ENCODE data around the gene JAKMIP1. TPM values are rescaled to one million over a fixed set of nuclear protein-coding genes. Genes with fewer than 3 reads are reported as not detected.

The JAKMIP1 gene
- total RNA-seq, 1 experiment from 2014 or later, result not detected

DNA sequence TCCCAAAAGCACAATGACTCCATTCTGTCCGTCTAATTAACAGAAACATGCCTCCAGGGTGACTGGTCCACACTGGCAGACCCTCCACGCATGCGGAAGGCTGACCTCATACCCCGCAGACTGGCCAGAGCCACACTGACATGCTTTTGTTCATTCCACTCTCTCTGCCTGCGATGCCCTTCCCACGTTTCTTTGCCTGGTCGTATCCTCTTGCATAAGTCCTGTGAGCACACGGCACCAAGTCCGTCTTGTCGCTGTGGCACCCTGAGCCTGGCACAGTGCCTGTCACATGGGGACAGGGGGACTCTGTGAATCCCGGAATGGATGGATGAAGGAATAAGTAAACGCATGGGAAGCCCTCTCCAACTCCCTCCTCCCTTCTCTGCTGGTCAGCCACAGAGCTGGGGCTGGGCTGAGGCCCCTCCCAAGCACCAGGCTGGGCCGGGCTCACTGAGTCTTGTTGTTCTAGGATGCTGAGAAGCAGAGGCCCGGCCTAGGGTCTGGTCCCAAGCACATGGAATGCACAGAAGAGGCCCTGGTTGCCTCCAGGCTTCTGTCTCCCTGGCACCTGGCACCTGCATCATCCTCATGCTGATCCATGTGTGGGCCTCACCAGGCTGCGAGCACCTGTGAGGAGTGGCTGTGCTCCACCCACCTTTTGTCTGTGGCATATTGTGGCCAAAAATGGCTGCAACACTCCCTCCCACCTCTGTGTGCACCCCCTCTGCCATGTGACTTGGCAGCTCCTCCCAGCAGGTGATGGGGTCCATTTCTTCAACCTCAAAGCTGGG, 143.2 kb downstream of the JAKMIP1 start:
- H3K36me3 ChIP-seq (ENCODE audit: control insufficient read depth, insufficient read depth, low read length), result no peaks in the 10 kb centered on the region
- H3K4me3 ChIP-seq (ENCODE audit: low read depth in 2 of 2, low read length in 2 of 2), result no peak overlapping the region
- H3K4me1 ChIP-seq (ENCODE audit: control insufficient read depth, insufficient read depth, low read length), result no peaks in the 10 kb centered on the region
- ATAC-seq (no peak), DNase-seq (ENCODE audit: low read depth, low spot score) (no peak)
- BruUV-seq (replicated peaks), result no TSS peak
- in situ Hi-C loops (cut with HindIII; ENCODE audit: low pct_unique_long_range_greater_than_20kb, low sequenced_read_pairs), result no loop called here
- CTCF ChIA-PET, result no interaction called here
- no peaks in the 10 kb centered on the region for H3K27me3 ChIP-seq (ENCODE audit: control insufficient read depth, insufficient read depth, low read length)
- TF ChIP-seq SIN3A (IDR thresholded peaks at IDR 0.05; ENCODE audit: borderline replicate concordance, insufficient read depth, low read depth, low read length) (no peak), TCF7L2 (IDR thresholded peaks at IDR 0.05; ENCODE audit: low read depth, low read length) (no peak), POLR2AphosphoS5 (IDR thresholded peaks at IDR 0.05; ENCODE audit: low read depth, low read length) (no peak)
- TF ChIP-seq, protein P1, sequence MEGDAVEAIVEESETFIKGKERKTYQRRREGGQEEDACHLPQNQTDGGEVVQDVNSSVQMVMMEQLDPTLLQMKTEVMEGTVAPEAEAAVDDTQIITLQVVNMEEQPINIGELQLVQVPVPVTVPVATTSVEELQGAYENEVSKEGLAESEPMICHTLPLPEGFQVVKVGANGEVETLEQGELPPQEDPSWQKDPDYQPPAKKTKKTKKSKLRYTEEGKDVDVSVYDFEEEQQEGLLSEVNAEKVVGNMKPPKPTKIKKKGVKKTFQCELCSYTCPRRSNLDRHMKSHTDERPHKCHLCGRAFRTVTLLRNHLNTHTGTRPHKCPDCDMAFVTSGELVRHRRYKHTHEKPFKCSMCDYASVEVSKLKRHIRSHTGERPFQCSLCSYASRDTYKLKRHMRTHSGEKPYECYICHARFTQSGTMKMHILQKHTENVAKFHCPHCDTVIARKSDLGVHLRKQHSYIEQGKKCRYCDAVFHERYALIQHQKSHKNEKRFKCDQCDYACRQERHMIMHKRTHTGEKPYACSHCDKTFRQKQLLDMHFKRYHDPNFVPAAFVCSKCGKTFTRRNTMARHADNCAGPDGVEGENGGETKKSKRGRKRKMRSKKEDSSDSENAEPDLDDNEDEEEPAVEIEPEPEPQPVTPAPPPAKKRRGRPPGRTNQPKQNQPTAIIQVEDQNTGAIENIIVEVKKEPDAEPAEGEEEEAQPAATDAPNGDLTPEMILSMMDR (IDR thresholded peaks at IDR 0.05), result no peak
- TF ChIP-seq, protein P2, sequence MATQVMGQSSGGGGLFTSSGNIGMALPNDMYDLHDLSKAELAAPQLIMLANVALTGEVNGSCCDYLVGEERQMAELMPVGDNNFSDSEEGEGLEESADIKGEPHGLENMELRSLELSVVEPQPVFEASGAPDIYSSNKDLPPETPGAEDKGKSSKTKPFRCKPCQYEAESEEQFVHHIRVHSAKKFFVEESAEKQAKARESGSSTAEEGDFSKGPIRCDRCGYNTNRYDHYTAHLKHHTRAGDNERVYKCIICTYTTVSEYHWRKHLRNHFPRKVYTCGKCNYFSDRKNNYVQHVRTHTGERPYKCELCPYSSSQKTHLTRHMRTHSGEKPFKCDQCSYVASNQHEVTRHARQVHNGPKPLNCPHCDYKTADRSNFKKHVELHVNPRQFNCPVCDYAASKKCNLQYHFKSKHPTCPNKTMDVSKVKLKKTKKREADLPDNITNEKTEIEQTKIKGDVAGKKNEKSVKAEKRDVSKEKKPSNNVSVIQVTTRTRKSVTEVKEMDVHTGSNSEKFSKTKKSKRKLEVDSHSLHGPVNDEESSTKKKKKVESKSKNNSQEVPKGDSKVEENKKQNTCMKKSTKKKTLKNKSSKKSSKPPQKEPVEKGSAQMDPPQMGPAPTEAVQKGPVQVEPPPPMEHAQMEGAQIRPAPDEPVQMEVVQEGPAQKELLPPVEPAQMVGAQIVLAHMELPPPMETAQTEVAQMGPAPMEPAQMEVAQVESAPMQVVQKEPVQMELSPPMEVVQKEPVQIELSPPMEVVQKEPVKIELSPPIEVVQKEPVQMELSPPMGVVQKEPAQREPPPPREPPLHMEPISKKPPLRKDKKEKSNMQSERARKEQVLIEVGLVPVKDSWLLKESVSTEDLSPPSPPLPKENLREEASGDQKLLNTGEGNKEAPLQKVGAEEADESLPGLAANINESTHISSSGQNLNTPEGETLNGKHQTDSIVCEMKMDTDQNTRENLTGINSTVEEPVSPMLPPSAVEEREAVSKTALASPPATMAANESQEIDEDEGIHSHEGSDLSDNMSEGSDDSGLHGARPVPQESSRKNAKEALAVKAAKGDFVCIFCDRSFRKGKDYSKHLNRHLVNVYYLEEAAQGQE (IDR thresholded peaks at IDR 0.05; ENCODE audit: insufficient read depth in 1 of 2, low read depth in 2 of 2, low read length in 1 of 2), result no peak
- POLR2A ChIA-PET, result no interaction called here
- intact Hi-C loops (cut with micrococcal nuclease; ENCODE audit: unreplicated experiment), result no loop called here
- H3K9me3 ChIP-seq (ENCODE audit: control insufficient read depth, insufficient read depth, low read depth, low read length), result no peaks in the 10 kb centered on the region
- H3K27ac ChIP-seq (ENCODE audit: low read length), result no peak overlapping the region

DNA sequence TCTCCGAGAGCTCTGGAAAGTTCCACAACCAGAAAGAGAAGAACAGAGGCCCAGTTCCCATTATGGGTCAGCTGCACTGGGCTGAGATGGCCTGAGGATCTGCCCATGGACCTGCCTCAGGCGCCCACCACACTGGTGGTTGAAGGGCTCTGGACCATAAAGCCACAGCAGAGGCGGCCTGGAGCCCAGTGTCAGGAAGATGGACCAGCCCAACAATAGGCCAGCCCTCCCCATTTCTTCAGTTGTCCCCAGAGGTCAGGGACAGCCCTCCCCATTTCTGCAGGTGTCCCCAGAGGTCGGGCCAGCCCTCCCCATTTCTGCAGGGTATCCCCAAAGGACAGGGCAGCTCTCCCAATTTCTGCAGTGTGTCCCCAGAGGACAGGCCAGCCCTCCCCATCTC, 144.9 kb downstream of the JAKMIP1 start:
- H3K36me3 ChIP-seq (ENCODE audit: control insufficient read depth, insufficient read depth, low read length), result no peaks in the 10 kb centered on the region
- H3K9me3 ChIP-seq (ENCODE audit: control insufficient read depth, insufficient read depth, low read depth, low read length), result no peaks in the 10 kb centered on the region
- DNase-seq (ENCODE audit: low read depth, low spot score), result no peak
- ChIA-PET POLR2A (no interaction called here), CTCF (no interaction called here)
- TF ChIP-seq SIN3A (IDR thresholded peaks at IDR 0.05; ENCODE audit: borderline replicate concordance, insufficient read depth, low read depth, low read length), result no peak
- TF ChIP-seq POLR2AphosphoS5 (IDR thresholded peaks at IDR 0.05; ENCODE audit: low read depth, low read length), result no peak
- TF ChIP-seq TCF7L2 (IDR thresholded peaks at IDR 0.05; ENCODE audit: low read depth, low read length), result no peak
- TF ChIP-seq, protein P1 (IDR thresholded peaks at IDR 0.05), result no peak
- TF ChIP-seq, protein P2 (IDR thresholded peaks at IDR 0.05; ENCODE audit: insufficient read depth in 1 of 2, low read depth in 2 of 2, low read length in 1 of 2), result no peak
- intact Hi-C loops (cut with micrococcal nuclease; ENCODE audit: unreplicated experiment) (no loop called here), in situ Hi-C loops (cut with HindIII; ENCODE audit: low pct_unique_long_range_greater_than_20kb, low sequenced_read_pairs) (no loop called here)
- BruUV-seq (replicated peaks), result no TSS peak
- no peaks in the 10 kb centered on the region for H3K4me1 ChIP-seq (ENCODE audit: control insufficient read depth, insufficient read depth, low read length)
- no peaks in the 10 kb centered on the region for H3K27me3 ChIP-seq (ENCODE audit: control insufficient read depth, insufficient read depth, low read length)
- no peak for ATAC-seq
- no peak overlapping the region for H3K27ac ChIP-seq (ENCODE audit: low read length)
- no peak overlapping the region for H3K4me3 ChIP-seq (ENCODE audit: low read depth in 2 of 2, low read length in 2 of 2)
